WTC11 (cell line): ENCODE results near the gene FRAT1. TPM values are rescaled to one million over a fixed set of nuclear protein-coding genes. Genes with fewer than 3 reads are reported as not detected.

Experiments
- ATAC-seq: fragments of 200-7000 bp; cut with Tn5 transposase; 2 replicates; pipeline ENCODE4 v1.10.0; 2021; ENCODE audit warnings: mild to moderate bottlenecking, moderate library complexity
- CTCF ChIA-PET: fragments of 300-600 bp; sonication (Branson Sonifier 250); formaldehyde crosslinking; loops from one replicate; lab custom pipeline; 2021; ENCODE audit warnings: antibody characterized with exemption; lab: Charles Lee
- POLR2A ChIA-PET: fragments of 350-600 bp; sonication (Branson Sonifier 250); formaldehyde crosslinking; loops from one replicate; lab custom pipeline; 2021; ENCODE audit warnings: antibody characterized with exemption; lab: Charles Lee
- DNase-seq: peaks from one replicate; pipeline ENCODE4 v3.0.0; 2021; ENCODE audit warnings: low spot score
- H3K27ac Mint-ChIP-seq: 2 replicates; pipeline ENCODE4 v1.8.0; 2021; ENCODE audit warnings: mixed read lengths
- H3K27me3 Mint-ChIP-seq: 2 replicates; pipeline ENCODE4 v1.8.0; 2021; ENCODE audit warnings: low read depth, mild to moderate bottlenecking, moderate library complexity, mixed read lengths
- H3K36me3 Mint-ChIP-seq: 2 replicates; pipeline ENCODE4 v1.8.0; 2021; ENCODE audit warnings: mixed read lengths
- H3K4me1 Mint-ChIP-seq: 2 replicates; pipeline ENCODE4 v1.8.0; 2022; ENCODE audit warnings: mixed read lengths
- H3K4me3 Mint-ChIP-seq: 2 replicates; pipeline ENCODE4 v1.8.0; 2021; ENCODE audit warnings: mild to moderate bottlenecking, moderate library complexity, mixed read lengths
- H3K9me3 Mint-ChIP-seq: 2 replicates; pipeline ENCODE4 v1.8.0; 2021; ENCODE audit warnings: mixed read lengths
- ATF1 ChIP-seq: sonication (generic); formaldehyde crosslinking; IDR thresholded peaks from 2 replicates; pipeline ENCODE4 v1.8.1; 2023; ENCODE audit warnings: mild to moderate bottlenecking, moderate library complexity, missing genetic modification reagents
- ATF2 ChIP-seq: sonication (generic); formaldehyde crosslinking; IDR thresholded peaks from 2 replicates; pipeline ENCODE4 v1.8.1; 2022; ENCODE audit warnings: low read depth, missing genetic modification reagents, borderline replicate concordance
- CBFB ChIP-seq: sonication (generic); formaldehyde crosslinking; IDR thresholded peaks from 2 replicates; pipeline ENCODE4 v1.8.1; 2022; ENCODE audit warnings: mild to moderate bottlenecking, low read depth, missing genetic modification reagents
- CREM ChIP-seq: sonication (generic); formaldehyde crosslinking; IDR thresholded peaks from 2 replicates; pipeline ENCODE4 v1.8.1; 2022; ENCODE audit warnings: mild to moderate bottlenecking, missing genetic modification reagents, moderate library complexity
- ETV6 ChIP-seq: sonication (generic); formaldehyde crosslinking; IDR thresholded peaks from 2 replicates; pipeline ENCODE4 v1.8.1; 2022; ENCODE audit warnings: mild to moderate bottlenecking, missing genetic modification reagents
- FOXK1 ChIP-seq: sonication (generic); formaldehyde crosslinking; IDR thresholded peaks from 2 replicates; pipeline ENCODE4 v1.8.0; 2022; ENCODE audit warnings: mild to moderate bottlenecking, moderate library complexity, missing genetic modification reagents
- GABPB1 ChIP-seq: sonication (generic); formaldehyde crosslinking; IDR thresholded peaks from 2 replicates; pipeline ENCODE4 v1.8.1; 2023; ENCODE audit warnings: mild to moderate bottlenecking, missing genetic modification reagents
- GRHL2 ChIP-seq: fragments of 250-450 bp; sonication (Bioruptor Pico); IDR thresholded peaks from 2 replicates; pipeline ENCODE4 v1.8.0; 2022; ENCODE audit warnings: mild to moderate bottlenecking, moderate library complexity; ENCODE audit not compliant: insufficient replicate concordance, severe bottlenecking
- NFE2L1 ChIP-seq: sonication (generic); formaldehyde crosslinking; IDR thresholded peaks from 2 replicates; pipeline ENCODE4 v1.8.1; 2023; ENCODE audit warnings: missing genetic modification reagents
- NFYB ChIP-seq: sonication (generic); formaldehyde crosslinking; conservative IDR thresholded peaks from 2 replicates; pipeline ENCODE4 v1.8.0; 2022; ENCODE audit warnings: low read depth, missing genetic modification reagents
- NR3C1 ChIP-seq: sonication (generic); formaldehyde crosslinking; conservative IDR thresholded peaks from 2 replicates; pipeline ENCODE4 v1.8.1; 2023; ENCODE audit warnings: low read depth, mild to moderate bottlenecking, missing genetic modification reagents
- PRRX2 ChIP-seq: fragments of 250-450 bp; sonication (Bioruptor Pico); IDR thresholded peaks from 2 replicates; pipeline ENCODE4 v1.8.0; 2021; ENCODE audit warnings: mild to moderate bottlenecking
- RELA ChIP-seq: sonication (generic); formaldehyde crosslinking; IDR thresholded peaks from 2 replicates; pipeline ENCODE4 v1.8.1; 2022; ENCODE audit warnings: missing genetic modification reagents, mild to moderate bottlenecking, borderline replicate concordance
- RORB ChIP-seq: fragments of 250-450 bp; sonication (Bioruptor Pico); IDR thresholded peaks from 2 replicates; pipeline ENCODE4 v1.9.0; 2021; ENCODE audit warnings: mild to moderate bottlenecking
- SP1 ChIP-seq: sonication (generic); formaldehyde crosslinking; conservative IDR thresholded peaks from 2 replicates; pipeline ENCODE4 v1.8.1; 2022; ENCODE audit warnings: missing genetic modification reagents
- ZBTB21 ChIP-seq: sonication (generic); formaldehyde crosslinking; IDR thresholded peaks from 2 replicates; pipeline ENCODE4 v1.8.1; 2023; ENCODE audit warnings: mild to moderate bottlenecking, missing genetic modification reagents, borderline replicate concordance
- ZNF263 ChIP-seq: sonication (generic); formaldehyde crosslinking; IDR thresholded peaks from 2 replicates; pipeline ENCODE4 v1.8.1; 2022; ENCODE audit warnings: low read depth, mild to moderate bottlenecking, moderate library complexity, missing genetic modification reagents
- ZNF532 ChIP-seq: fragments of 250-450 bp; sonication (Bioruptor Pico); IDR thresholded peaks from 2 replicates; pipeline ENCODE4 v1.9.0; 2021; ENCODE audit warnings: mild to moderate bottlenecking, borderline replicate concordance
- total RNA-seq: library from RNA; stranded (reverse); gene quantifications from 3 replicates; pipeline ENCODE4 v1.2.3, GENCODE V29; 2021
- TF ChIP-seq, protein P1 (sequence below): fragments of 250-450 bp; sonication (Bioruptor Pico); IDR thresholded peaks from 2 replicates; pipeline ENCODE4 v2.1.2; 2022; ENCODE audit warnings: mild to moderate bottlenecking, moderate library complexity
- TF ChIP-seq, protein P2 (sequence below): sonication (generic); formaldehyde crosslinking; IDR thresholded peaks from 2 replicates; pipeline ENCODE4 v1.8.1; 2022; ENCODE audit warnings: mild to moderate bottlenecking, missing genetic modification reagents, moderate library complexity, borderline replicate concordance
- TF ChIP-seq, protein P3 (sequence below): sonication (generic); formaldehyde crosslinking; IDR thresholded peaks from 2 replicates; pipeline ENCODE4 v1.8.1; 2023; ENCODE audit warnings: mild to moderate bottlenecking, missing genetic modification reagents, moderate library complexity

FRAT1 gene
- total RNA-seq, 1 experiment from 2014 or later = 8.2 TPM

DNA sequence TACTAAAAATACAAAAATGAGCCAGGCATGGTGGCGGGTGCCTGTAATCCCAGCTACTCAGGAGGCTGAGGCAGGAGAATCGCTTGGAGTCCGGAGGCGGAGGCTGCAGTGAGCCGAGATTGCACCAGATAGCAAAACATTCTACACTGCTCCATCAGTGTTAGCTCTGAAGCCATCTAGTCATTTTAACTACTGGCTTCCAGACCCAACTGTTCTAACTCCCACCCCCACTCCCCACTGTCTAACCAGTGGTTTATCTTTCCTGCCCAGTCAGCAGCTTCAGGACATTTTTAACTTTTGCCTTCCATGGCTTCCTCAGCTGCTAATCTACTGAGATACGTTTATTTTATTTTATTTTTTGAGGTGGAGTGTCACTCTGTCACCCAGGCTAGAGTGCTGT, 6.2 kb upstream of the FRAT1 start:
- ChIA-PET CTCF (interaction anchor here (0.6 to 1.5 kb wide), 2 partner anchors 34 to 245 kb away, joined by 3 to 8 read pairs; no protein-coding TSS in a partner anchor), POLR2A (interaction anchor here (0.7 kb wide), 1 partner anchor 14 kb away, joined by 3 read pairs; no protein-coding TSS in a partner anchor)
- DNase-seq (no peak), ATAC-seq (no peak)
- H3K4me3 Mint-ChIP-seq = no peak overlapping the region
- H3K27ac Mint-ChIP-seq = no peak overlapping the region
- no peaks in the 10 kb centered on the region for H3K4me1 Mint-ChIP-seq
- no peaks in the 10 kb centered on the region for H3K36me3 Mint-ChIP-seq
- peaks cover 5% of the 10 kb centered on the region for H3K27me3 Mint-ChIP-seq
- peaks cover 10% of the 10 kb centered on the region; the same call in 1 of the 2 replicates for H3K9me3 Mint-ChIP-seq
- TF ChIP-seq CREM (no peak), GABPB1 (CRISPR knock-in tag) (no peak), FOXK1 (no peak), ZBTB21 (CRISPR knock-in tag) (no peak), RORB (CRISPR knock-in tag) (no peak), NFYB (CRISPR knock-in tag) (no peak), ZNF532 (CRISPR knock-in tag) (no peak), ATF2 (CRISPR knock-in tag) (no peak), NFE2L1 (CRISPR knock-in tag) (no peak), ZNF263 (CRISPR knock-in tag) (no peak), SP1 (CRISPR knock-in tag) (no peak), CBFB (CRISPR knock-in tag) (no peak), GRHL2 (CRISPR knock-in tag) (no peak)
- TF ChIP-seq, protein P1, sequence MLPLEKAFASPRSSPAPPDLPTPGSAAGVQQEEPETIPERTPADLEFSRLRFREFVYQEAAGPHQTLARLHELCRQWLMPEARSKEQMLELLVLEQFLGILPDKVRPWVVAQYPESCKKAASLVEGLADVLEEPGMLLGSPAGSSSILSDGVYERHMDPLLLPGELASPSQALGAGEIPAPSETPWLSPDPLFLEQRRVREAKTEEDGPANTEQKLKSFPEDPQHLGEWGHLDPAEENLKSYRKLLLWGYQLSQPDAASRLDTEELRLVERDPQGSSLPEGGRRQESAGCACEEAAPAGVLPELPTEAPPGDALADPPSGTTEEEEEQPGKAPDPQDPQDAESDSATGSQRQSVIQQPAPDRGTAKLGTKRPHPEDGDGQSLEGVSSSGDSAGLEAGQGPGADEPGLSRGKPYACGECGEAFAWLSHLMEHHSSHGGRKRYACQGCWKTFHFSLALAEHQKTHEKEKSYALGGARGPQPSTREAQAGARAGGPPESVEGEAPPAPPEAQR (CRISPR knock-in tag) = no peak
- TF ChIP-seq, protein P2, sequence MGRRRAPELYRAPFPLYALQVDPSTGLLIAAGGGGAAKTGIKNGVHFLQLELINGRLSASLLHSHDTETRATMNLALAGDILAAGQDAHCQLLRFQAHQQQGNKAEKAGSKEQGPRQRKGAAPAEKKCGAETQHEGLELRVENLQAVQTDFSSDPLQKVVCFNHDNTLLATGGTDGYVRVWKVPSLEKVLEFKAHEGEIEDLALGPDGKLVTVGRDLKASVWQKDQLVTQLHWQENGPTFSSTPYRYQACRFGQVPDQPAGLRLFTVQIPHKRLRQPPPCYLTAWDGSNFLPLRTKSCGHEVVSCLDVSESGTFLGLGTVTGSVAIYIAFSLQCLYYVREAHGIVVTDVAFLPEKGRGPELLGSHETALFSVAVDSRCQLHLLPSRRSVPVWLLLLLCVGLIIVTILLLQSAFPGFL = no peak

GRCh38 chr10:97314671-97315070, 4.4 kb upstream of the FRAT1 start:
- Mint-ChIP-seq H3K36me3 (no peaks in the 10 kb centered on the region), H3K4me3 (no peak overlapping the region), H3K27ac (no peak overlapping the region), H3K27me3 (peaks cover 8% of the 10 kb centered on the region), H3K9me3 (peaks cover 10% of the 10 kb centered on the region; the same call in 1 of the 2 replicates), H3K4me1 (peaks cover 4% of the 10 kb centered on the region; the same call in 1 of the 2 replicates)
- ATAC-seq (no peak), DNase-seq (no peak)
- POLR2A ChIA-PET = no interaction called here
- CTCF ChIA-PET = no interaction called here
- TF ChIP-seq ETV6 (CRISPR knock-in tag) (no peak), PRRX2 (no peak), NR3C1 (CRISPR knock-in tag) (no peak), ZNF532 (CRISPR knock-in tag) (no peak), RELA (no peak), FOXK1 (no peak), ATF1 (CRISPR knock-in tag) (no peak), RORB (CRISPR knock-in tag) (no peak)
- TF ChIP-seq, protein P3, sequence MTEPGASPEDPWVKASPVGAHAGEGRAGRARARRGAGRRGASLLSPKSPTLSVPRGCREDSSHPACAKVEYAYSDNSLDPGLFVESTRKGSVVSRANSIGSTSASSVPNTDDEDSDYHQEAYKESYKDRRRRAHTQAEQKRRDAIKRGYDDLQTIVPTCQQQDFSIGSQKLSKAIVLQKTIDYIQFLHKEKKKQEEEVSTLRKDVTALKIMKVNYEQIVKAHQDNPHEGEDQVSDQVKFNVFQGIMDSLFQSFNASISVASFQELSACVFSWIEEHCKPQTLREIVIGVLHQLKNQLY = no peak
- TF ChIP-seq, protein P2 = no peak
